GM06990 (cell line): ENCODE measurements around the gene CHST11.

Experiments used
- DNase-seq: peaks from one replicate; pipeline ENCODE4 v3.0.0-alpha.2; 2011; ENCODE audit not compliant: insufficient read length; ENCODE audit errors: extremely low read depth
- H3K27me3 ChIP-seq: replicated peaks from 2 replicates; pipeline ENCODE4 v1.6.0; 2011; ENCODE audit warnings: low read length; ENCODE audit not compliant: control insufficient read depth, insufficient read depth
- H3K36me3 ChIP-seq: 2 replicates; pipeline ENCODE4 v1.5.1; 2011; ENCODE audit warnings: low read length; ENCODE audit not compliant: control insufficient read depth, insufficient read depth
- H3K4me3 ChIP-seq: replicated peaks from 2 replicates; pipeline ENCODE4 v1.5.1; 2011; ENCODE audit warnings: low read depth, mild to moderate bottlenecking, control low read depth, low read length
- CTCF ChIP-seq: IDR thresholded peaks from 2 replicates; pipeline ENCODE4 v1.5.1; 2011; ENCODE audit warnings: low read length, control low read depth, mild to moderate bottlenecking, inconsistent platforms; ENCODE audit not compliant: insufficient read depth, poor library complexity, severe bottlenecking

The CHST11 gene

DNA sequence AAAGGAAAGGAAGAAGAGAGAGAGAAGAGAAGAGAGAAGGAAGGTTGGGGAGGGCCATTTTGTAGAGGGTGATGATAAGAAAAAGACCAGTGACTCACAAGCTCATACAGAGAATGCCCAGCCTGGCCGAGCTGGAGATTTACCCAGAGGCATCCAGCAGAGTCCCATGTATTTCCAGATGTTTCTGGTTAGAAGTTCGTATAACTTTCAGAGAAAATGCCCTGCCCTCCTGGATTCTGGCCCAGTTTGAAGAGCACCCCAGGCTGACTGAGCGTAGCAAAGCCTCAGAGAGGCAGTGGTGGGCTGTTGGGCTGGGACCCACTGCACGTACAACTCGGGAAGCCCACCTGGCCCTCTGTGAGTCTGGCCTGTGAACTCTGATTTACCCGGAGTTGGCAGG lies 279.6 kb downstream of the CHST11 start:
- Histone ChIP-seq H3K27me3 (no peaks in the 10 kb centered on the region), H3K36me3 (no peaks in the 10 kb centered on the region), H3K4me3 (no peak overlapping the region)
- no peak for TF ChIP-seq CTCF
- no peak for DNase-seq

DNA sequence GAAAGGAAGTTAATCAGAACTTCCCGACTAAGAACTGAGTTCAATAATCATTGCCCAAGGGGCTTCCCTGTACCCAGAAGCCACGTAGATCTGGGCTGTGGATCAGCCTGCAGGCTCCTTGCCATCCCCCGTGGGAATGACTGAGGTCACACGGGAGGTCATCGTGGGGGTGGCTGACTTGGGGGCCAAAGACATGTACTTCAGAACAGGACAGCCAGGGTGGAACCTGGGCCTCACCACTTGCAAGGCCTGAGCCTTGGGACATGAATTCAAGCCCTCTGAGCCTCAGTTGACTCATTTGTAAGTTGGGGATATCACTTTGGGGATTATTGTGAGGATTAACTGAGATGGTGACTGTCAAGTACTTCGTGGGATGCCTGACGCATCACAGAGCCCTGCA lies 280.4 kb downstream of the CHST11 start:
- no peaks in the 10 kb centered on the region for H3K27me3 ChIP-seq
- DNase-seq, result no peak
- no peak for TF ChIP-seq CTCF
- no peak overlapping the region for H3K4me3 ChIP-seq
- no peaks in the 10 kb centered on the region; the same call in 1 of the 2 replicates for H3K36me3 ChIP-seq

DNA sequence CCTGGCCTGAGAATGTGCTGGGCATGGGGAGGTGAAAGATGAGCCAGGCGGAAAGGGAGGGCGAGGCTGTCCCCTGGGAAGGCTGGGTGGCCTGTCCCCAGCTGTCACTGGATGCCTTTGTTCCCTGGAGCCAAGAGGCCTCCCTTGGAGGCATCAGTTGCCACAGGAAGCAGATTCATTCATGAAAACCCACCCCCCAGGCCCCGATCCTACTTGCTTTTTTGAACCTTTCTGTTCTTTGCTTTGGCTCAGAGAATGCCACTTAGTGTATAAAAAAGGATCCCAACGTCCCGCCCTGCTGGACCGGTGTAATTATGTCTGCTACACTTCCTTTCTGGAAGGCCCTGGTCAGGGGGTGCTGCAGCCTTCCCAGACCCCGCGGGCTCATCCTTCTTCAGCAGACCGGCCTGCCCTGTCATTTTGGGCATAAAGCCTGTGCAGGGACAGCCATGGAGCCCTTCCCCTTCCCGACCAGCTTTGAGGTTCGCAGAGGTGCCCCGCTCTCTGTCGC lies 281.1 kb downstream of the CHST11 start:
- Histone ChIP-seq H3K4me3 (no peak overlapping the region), H3K36me3 (no peaks in the 10 kb centered on the region; the same call in 1 of the 2 replicates), H3K27me3 (no peaks in the 10 kb centered on the region)
- TF ChIP-seq CTCF, result no peak
- no peak for DNase-seq

GRCh38 chr12:104738331-104738730 lies 281.6 kb downstream of the CHST11 start:
- Histone ChIP-seq H3K4me3 (no peak overlapping the region), H3K36me3 (no peaks in the 10 kb centered on the region; the same call in 1 of the 2 replicates)
- DNase-seq, result no peak

GRCh38 chr12:104738776-104739642 lies 282.3 kb downstream of the CHST11 start:
- no peak for TF ChIP-seq CTCF
- no peak for DNase-seq
- Histone ChIP-seq H3K36me3 (no peaks in the 10 kb centered on the region; the same call in 1 of the 2 replicates), H3K4me3 (no peak overlapping the region), H3K27me3 (no peaks in the 10 kb centered on the region)

More at GRCh38 chr12:104738331-104738730, 281.6 kb downstream of the CHST11 start:
- TF ChIP-seq CTCF, result no peak
- H3K27me3 ChIP-seq, result no peaks in the 10 kb centered on the region
